Tibial nerve (tissue), 4 donors: Measurements from ENCODE around the gene ALPL. TPM values are rescaled to one million over a fixed set of nuclear protein-coding genes. Genes with fewer than 3 reads are reported as not detected.

Experiments
- DNase-seq, 2 donors: peaks; one replicate each; pipeline ENCODE4 v3.0.0-alpha.2; 2019; ENCODE audit warnings: low spot score in 2 of 2
- H3K27ac ChIP-seq, 4 donors: fragments of 200-600 bp; sonication (generic) in 3 of 4; one replicate each; pipeline ENCODE4 v1.5.1; 2017 to 2019; ENCODE audit warnings: mild to moderate bottlenecking in 1 of 4
- H3K27me3 ChIP-seq, 2 donors: fragments of 200-600 bp; sonication (generic) in 1 of 2; one replicate each; pipeline versions ENCODE4 v1.5.1 to v1.6.0; 2017 to 2019
- H3K36me3 ChIP-seq, 3 donors: fragments of 200-600 bp; sonication (generic); one replicate each; pipeline ENCODE4 v1.5.1; 2018 to 2019
- H3K4me1 ChIP-seq, 4 donors: fragments of 200-600 bp; sonication (generic) in 3 of 4; one replicate each; pipeline ENCODE4 v1.5.1; 2017 to 2019
- H3K4me3 ChIP-seq, 4 donors: fragments of 200-600 bp; sonication (generic) in 3 of 4; one replicate each; pipeline ENCODE4 v1.5.1; 2017 to 2019; ENCODE audit warnings: mild to moderate bottlenecking in 1 of 4, moderate library complexity in 1 of 4
- H3K9me3 ChIP-seq, 4 donors: fragments of 200-600 bp; sonication (generic) in 3 of 4; one replicate each; pipeline ENCODE4 v1.5.1; 2017 to 2019
- CTCF ChIP-seq, 5 experiments: fragments of 200-600 bp in 3 of 5; fragments of 450-650 bp in 2 of 5; sonication (generic) in 3 of 5; IDR thresholded peaks; one replicate each; pipeline ENCODE4 v1.5.1; 2016 to 2019; ENCODE audit warnings: antibody characterized with exemption in 5 of 5, mild to moderate bottlenecking in 3 of 5, moderate library complexity in 2 of 5
- EP300 ChIP-seq, 2 donors: sonication (generic); formaldehyde crosslinking; IDR thresholded peaks; one replicate each; pipeline ENCODE4 v1.6.1; 2017; ENCODE audit warnings: antibody characterized with exemption in 2 of 2, mild to moderate bottlenecking in 1 of 2
- POLR2A ChIP-seq, 2 donors: fragments of 450-650 bp; IDR thresholded peaks; one replicate each; pipeline ENCODE4 v1.6.1; 2017; ENCODE audit warnings: antibody characterized with exemption in 2 of 2, mild to moderate bottlenecking in 2 of 2, moderate library complexity in 2 of 2
- WGBS, 2 donors: methylation state at CpG; one replicate each; pipeline ENCODE4 v1.1.5; 2018; 5-methylcytosine and 5-hydroxymethylcytosine counted together
- total RNA-seq, 4 donors: library from RNA; depleted of rRNA; stranded (reverse); fragments of >200 nt; gene quantifications; one replicate each; pipeline ENCODE4 v1.1.0, GENCODE V29; 2016

Gene ALPL
- total RNA-seq, 4 donors from 2014 or later = 3.9 to 19.2 (median 7.5) TPM

- TF ChIP-seq CTCF (IDR thresholded peaks at IDR 0.05) = no peak
- no peak for TF ChIP-seq POLR2A (IDR thresholded peaks at IDR 0.05)
- no peak for TF ChIP-seq EP300 (IDR thresholded peaks at IDR 0.05)
- H3K27me3 ChIP-seq = peaks cover 0 to 38% of the 10 kb centered on the region in 2 donors
- H3K4me1 ChIP-seq = peaks cover 0 to 33% (median 0%) of the 10 kb centered on the region in 4 donors
- no peak overlapping the region for H3K4me3 ChIP-seq
- WGBS, 2 donors = 78 to 89% methylated on average over 4 to 6 of the region's 7 CpGs
- no peak overlapping the region for H3K27ac ChIP-seq
- peaks cover 0 to 31% (median 0%) of the 10 kb centered on the region in 3 donors for H3K36me3 ChIP-seq
- DNase-seq = no peak
- no peaks in the 10 kb centered on the region for H3K9me3 ChIP-seq
Measured at GRCh38 chr1:21618059-21618458, 108.8 kb downstream of the ALPL start.

- Histone ChIP-seq H3K4me3 (no peak overlapping the region), H3K36me3 (peaks cover 0 to 23% (median 0%) of the 10 kb centered on the region in 3 donors), H3K27ac (peak overlapping the region in 1 of 4 donors; percentile 44), H3K4me1 (peaks cover 0 to 33% (median 0%) of the 10 kb centered on the region in 4 donors), H3K9me3 (no peaks in the 10 kb centered on the region), H3K27me3 (peaks cover 0 to 43% of the 10 kb centered on the region in 2 donors)
- no peak for DNase-seq
- TF ChIP-seq EP300 (IDR thresholded peaks at IDR 0.05) (no peak), POLR2A (IDR thresholded peaks at IDR 0.05) (no peak), CTCF (IDR thresholded peaks at IDR 0.05) (no peak)
- 29 to 32% methylated on average over 20 to 22 of the region's 22 CpGs for WGBS, 2 donors
Measured at GRCh38 chr1:21618561-21619374, 109.5 kb downstream of the ALPL start.

- H3K36me3 ChIP-seq = peaks cover 0 to 27% (median 0%) of the 10 kb centered on the region in 3 donors
- TF ChIP-seq EP300 (IDR thresholded peaks at IDR 0.05) = no peak
- TF ChIP-seq CTCF (IDR thresholded peaks at IDR 0.05) = no peak
- no peak for TF ChIP-seq POLR2A (IDR thresholded peaks at IDR 0.05)
- peaks cover 0 to 43% of the 10 kb centered on the region in 2 donors for H3K27me3 ChIP-seq
- 61 to 68% methylated on average over 6 to 7 of the region's 7 CpGs for WGBS, 2 donors
- H3K4me1 ChIP-seq = peaks cover 0 to 33% (median 0%) of the 10 kb centered on the region in 4 donors
- H3K9me3 ChIP-seq = no peaks in the 10 kb centered on the region
- no peak overlapping the region for H3K4me3 ChIP-seq
- DNase-seq = no peak
- H3K27ac ChIP-seq = peak overlapping the region in 1 of 4 donors; percentile 44
Measured at GRCh38 chr1:21619375-21619947, 110.2 kb downstream of the ALPL start.

GRCh38 chr1:21620011-21620410 is 110.8 kb downstream of the ALPL start:
- peaks cover 0 to 33% (median 0%) of the 10 kb centered on the region in 4 donors for H3K4me1 ChIP-seq
- peak overlapping the region in 1 of 4 donors; percentile 46 for H3K27ac ChIP-seq
- 65 to 66% methylated on average over 8 of the region's 12 CpGs for WGBS, 2 donors
- no peak for DNase-seq
- H3K4me3 ChIP-seq = no peak overlapping the region
- H3K36me3 ChIP-seq = peaks cover 0 to 25% (median 0%) of the 10 kb centered on the region in 3 donors
- TF ChIP-seq CTCF (IDR thresholded peaks at IDR 0.05) (no peak), POLR2A (IDR thresholded peaks at IDR 0.05) (no peak), EP300 (IDR thresholded peaks at IDR 0.05) (no peak)
- H3K9me3 ChIP-seq = no peaks in the 10 kb centered on the region
- peaks cover 0 to 43% of the 10 kb centered on the region in 2 donors for H3K27me3 ChIP-seq

- WGBS, 2 donors = 18 to 25% methylated on average over 2 to 7 of the region's 16 CpGs
Measured at GRCh38 chr1:21620496-21620895, 111.3 kb downstream of the ALPL start.

More at GRCh38 chr1:21620496-21620895, 111.3 kb downstream of the ALPL start:
- no peak for TF ChIP-seq EP300 (IDR thresholded peaks at IDR 0.05)
- TF ChIP-seq CTCF (IDR thresholded peaks at IDR 0.05) = no peak
- TF ChIP-seq POLR2A (IDR thresholded peaks at IDR 0.05) = no peak
- no peak overlapping the region for H3K4me3 ChIP-seq
- DNase-seq = no peak
- peaks cover 0 to 43% of the 10 kb centered on the region in 2 donors for H3K27me3 ChIP-seq
- peaks cover 0 to 28% (median 0%) of the 10 kb centered on the region in 3 donors for H3K36me3 ChIP-seq
- peaks cover 0 to 33% (median 0%) of the 10 kb centered on the region in 4 donors for H3K4me1 ChIP-seq
- no peaks in the 10 kb centered on the region for H3K9me3 ChIP-seq
- peak overlapping the region in 1 of 4 donors; percentile 46 for H3K27ac ChIP-seq
